Transverse colon (tissue), 3 donors: ENCODE measurements around the gene ROBO1.

ENCODE experiments used
- EP300 ChIP-seq: sonication (generic); formaldehyde crosslinking; IDR thresholded peaks from one replicate; pipeline ENCODE4 v1.6.1; 2017; ENCODE audit warnings: antibody characterized with exemption, low read depth
- POLR2A ChIP-seq: fragments of 450-650 bp; IDR thresholded peaks from one replicate; pipeline ENCODE4 v1.6.1; 2016; ENCODE audit warnings: antibody characterized with exemption, mild to moderate bottlenecking, moderate library complexity
- TF ChIP-seq, protein P1 (sequence below), 5 experiments: fragments of 200-600 bp in 3 of 5; fragments of 450-650 bp in 2 of 5; sonication (generic) in 3 of 5; IDR thresholded peaks; 1 replicate in 2 of 5; 2 replicates in 3 of 5; pipeline ENCODE4 v1.5.1; 2016 to 2017; ENCODE audit warnings: antibody characterized with exemption in 5 of 5, inconsistent platforms in 3 of 5, mild to moderate bottlenecking in 2 of 5, moderate library complexity in 1 of 5

DNA sequence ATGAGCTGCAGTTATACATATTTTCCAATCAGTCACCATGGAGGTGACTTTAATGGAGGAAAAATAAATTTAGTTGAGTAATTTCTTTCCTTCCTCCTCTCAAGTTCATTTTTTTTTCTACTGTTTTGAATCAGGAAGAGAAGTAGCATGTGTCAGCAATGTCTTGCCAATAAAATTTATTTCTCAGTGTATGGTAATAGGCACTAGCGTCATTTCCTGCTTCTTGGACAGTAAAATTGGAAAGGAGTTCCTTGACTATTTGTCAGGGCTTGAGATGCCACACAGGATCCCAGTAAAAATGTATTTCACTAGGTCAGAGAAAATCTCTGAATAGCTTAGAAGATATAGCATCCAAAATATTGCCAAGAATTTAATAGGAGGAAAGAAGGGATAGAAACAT is 605.9 kb downstream of the ROBO1 start:
- TF ChIP-seq, protein P1, sequence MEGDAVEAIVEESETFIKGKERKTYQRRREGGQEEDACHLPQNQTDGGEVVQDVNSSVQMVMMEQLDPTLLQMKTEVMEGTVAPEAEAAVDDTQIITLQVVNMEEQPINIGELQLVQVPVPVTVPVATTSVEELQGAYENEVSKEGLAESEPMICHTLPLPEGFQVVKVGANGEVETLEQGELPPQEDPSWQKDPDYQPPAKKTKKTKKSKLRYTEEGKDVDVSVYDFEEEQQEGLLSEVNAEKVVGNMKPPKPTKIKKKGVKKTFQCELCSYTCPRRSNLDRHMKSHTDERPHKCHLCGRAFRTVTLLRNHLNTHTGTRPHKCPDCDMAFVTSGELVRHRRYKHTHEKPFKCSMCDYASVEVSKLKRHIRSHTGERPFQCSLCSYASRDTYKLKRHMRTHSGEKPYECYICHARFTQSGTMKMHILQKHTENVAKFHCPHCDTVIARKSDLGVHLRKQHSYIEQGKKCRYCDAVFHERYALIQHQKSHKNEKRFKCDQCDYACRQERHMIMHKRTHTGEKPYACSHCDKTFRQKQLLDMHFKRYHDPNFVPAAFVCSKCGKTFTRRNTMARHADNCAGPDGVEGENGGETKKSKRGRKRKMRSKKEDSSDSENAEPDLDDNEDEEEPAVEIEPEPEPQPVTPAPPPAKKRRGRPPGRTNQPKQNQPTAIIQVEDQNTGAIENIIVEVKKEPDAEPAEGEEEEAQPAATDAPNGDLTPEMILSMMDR (IDR thresholded peaks at IDR 0.05): no peak
- TF ChIP-seq POLR2A (no peak), EP300 (no peak)
